Gastroesophageal sphincter (tissue), 4 donors: Measurements from ENCODE around the gene SLC30A5. TPM values are rescaled to one million over a fixed set of nuclear protein-coding genes. Genes with fewer than 3 reads are reported as not detected.

ENCODE experiments used
- ATAC-seq: fragments of 150-250 bp; one replicate; pipeline ENCODE4 v1.9.1; 2016; ENCODE audit warnings: mild to moderate bottlenecking, moderate library complexity
- H3K27ac ChIP-seq, 4 donors: fragments of 200-600 bp; sonication (generic) in 3 of 4; 1 replicate in 3 of 4; 2 replicates in 1 of 4; pipeline ENCODE4 v1.5.1; 2016 to 2019
- H3K27me3 ChIP-seq: fragments of 200-600 bp; sonication (generic); one replicate; pipeline ENCODE4 v1.5.1; 2019
- H3K36me3 ChIP-seq, 2 donors: fragments of 200-600 bp; sonication (generic); one replicate each; pipeline ENCODE4 v1.5.1; 2019; ENCODE audit warnings: control low read depth in 1 of 2
- H3K4me1 ChIP-seq, 3 donors: fragments of 200-600 bp; sonication (generic); 1 replicate in 2 of 3; 2 replicates in 1 of 3; pipeline ENCODE4 v1.5.1; 2016 to 2019; ENCODE audit warnings: control low read depth in 2 of 3
- H3K4me3 ChIP-seq, 2 donors: fragments of 200-600 bp; sonication (generic); one replicate each; pipeline ENCODE4 v1.5.1; 2019; ENCODE audit warnings: mild to moderate bottlenecking in 1 of 2, moderate library complexity in 1 of 2
- H3K9me3 ChIP-seq, 3 donors: fragments of 200-600 bp; sonication (generic); one replicate each; pipeline ENCODE4 v1.5.1; 2017 to 2019; ENCODE audit warnings: control low read depth in 2 of 3
- CTCF ChIP-seq, 4 experiments: fragments of 200-600 bp in 2 of 4; fragments of 450-650 bp in 2 of 4; sonication (generic) in 1 of 4; IDR thresholded peaks; one replicate each; pipeline ENCODE4 v1.5.1; 2017 to 2019; ENCODE audit warnings: antibody characterized with exemption in 4 of 4, mild to moderate bottlenecking in 2 of 4, moderate library complexity in 2 of 4
- EP300 ChIP-seq: sonication (generic); formaldehyde crosslinking; IDR thresholded peaks from one replicate; pipeline ENCODE4 v1.6.1; 2017; ENCODE audit warnings: antibody characterized with exemption, mild to moderate bottlenecking
- POLR2A ChIP-seq, 2 donors: fragments of 450-650 bp; IDR thresholded peaks; one replicate each; pipeline ENCODE4 v1.6.1; 2017; ENCODE audit warnings: antibody characterized with exemption in 2 of 2, mild to moderate bottlenecking in 2 of 2, moderate library complexity in 1 of 2
- POLR2AphosphoS5 ChIP-seq: sonication (generic); formaldehyde crosslinking; IDR thresholded peaks from one replicate; pipeline ENCODE4 v1.6.1; 2017; ENCODE audit warnings: antibody characterized with exemption
- WGBS, 2 donors: methylation state at CpG; one replicate each; pipeline ENCODE4 v1.1.5; 2018; ENCODE audit warnings: low coverage in 1 of 2; 5-methylcytosine and 5-hydroxymethylcytosine counted together
- total RNA-seq, 4 donors: library from RNA; depleted of rRNA; stranded (reverse); fragments of >200 nt; gene quantifications; one replicate each; pipeline ENCODE4 v1.1.0, GENCODE V29; 2016

Gene SLC30A5
- total RNA-seq, 4 donors from 2014 or later, result 33.7 to 48.1 (median 36.1) TPM

DNA sequence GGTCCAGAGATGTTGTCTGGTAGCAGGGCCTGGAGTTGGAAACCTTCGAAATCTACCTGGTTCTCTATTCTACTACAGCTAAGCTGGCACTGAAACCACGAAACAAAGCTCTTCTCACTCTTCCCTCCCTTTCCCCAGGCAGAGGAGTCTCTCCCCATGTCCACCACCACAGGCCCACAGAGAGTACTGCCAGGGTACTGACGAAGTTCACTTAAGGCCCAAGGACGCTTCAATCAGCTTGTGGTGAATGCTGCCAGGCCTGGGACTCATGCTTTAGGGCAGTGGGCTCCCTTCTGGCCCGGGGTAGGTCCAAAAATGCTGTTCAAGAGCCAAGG lies 55.8 kb downstream of the SLC30A5 start:
- no peak overlapping the region for H3K4me3 ChIP-seq
- H3K27ac ChIP-seq, result no peak overlapping the region
- TF ChIP-seq CTCF (IDR thresholded peaks at IDR 0.05) (no peak), POLR2AphosphoS5 (no peak), EP300 (no peak), POLR2A (IDR thresholded peaks at IDR 0.05) (no peak)
- no peaks in the 10 kb centered on the region for H3K27me3 ChIP-seq
- no peaks in the 10 kb centered on the region for H3K36me3 ChIP-seq
- no peaks in the 10 kb centered on the region for H3K9me3 ChIP-seq
- no peak for ATAC-seq
- WGBS, 2 donors, result 90 to 100% methylated on average over 1 to 3 of the region's 5 CpGs
- no peaks in the 10 kb centered on the region for H3K4me1 ChIP-seq

DNA sequence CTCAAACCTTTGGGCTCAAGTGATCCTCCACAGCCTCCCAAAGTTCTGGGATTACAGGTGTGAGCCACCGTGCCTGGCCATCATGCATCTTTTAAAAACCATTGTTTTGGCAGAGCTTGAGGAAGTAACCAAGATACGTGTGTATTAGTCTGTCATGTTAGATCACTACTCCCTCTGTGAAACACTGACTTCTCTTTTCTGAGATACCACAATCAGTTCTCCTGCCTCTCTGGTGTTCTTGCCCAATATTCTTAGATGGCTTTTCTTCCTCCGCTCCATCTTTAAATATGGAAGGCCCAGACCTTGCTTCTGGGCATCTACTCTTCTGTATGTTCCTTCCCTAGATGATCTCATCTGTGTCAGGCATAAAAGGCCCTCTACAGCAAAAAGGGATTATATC lies 58.9 kb downstream of the SLC30A5 start:
- 62 to 77% methylated on average over 2 to 3 of the region's 3 CpGs for WGBS, 2 donors
- Histone ChIP-seq H3K4me1 (no peaks in the 10 kb centered on the region), H3K36me3 (no peaks in the 10 kb centered on the region), H3K27me3 (no peaks in the 10 kb centered on the region), H3K4me3 (no peak overlapping the region), H3K9me3 (no peaks in the 10 kb centered on the region), H3K27ac (no peak overlapping the region)
- no peak for ATAC-seq
- TF ChIP-seq CTCF (IDR thresholded peaks at IDR 0.05) (no peak), POLR2AphosphoS5 (no peak), EP300 (no peak), POLR2A (IDR thresholded peaks at IDR 0.05) (no peak)

DNA sequence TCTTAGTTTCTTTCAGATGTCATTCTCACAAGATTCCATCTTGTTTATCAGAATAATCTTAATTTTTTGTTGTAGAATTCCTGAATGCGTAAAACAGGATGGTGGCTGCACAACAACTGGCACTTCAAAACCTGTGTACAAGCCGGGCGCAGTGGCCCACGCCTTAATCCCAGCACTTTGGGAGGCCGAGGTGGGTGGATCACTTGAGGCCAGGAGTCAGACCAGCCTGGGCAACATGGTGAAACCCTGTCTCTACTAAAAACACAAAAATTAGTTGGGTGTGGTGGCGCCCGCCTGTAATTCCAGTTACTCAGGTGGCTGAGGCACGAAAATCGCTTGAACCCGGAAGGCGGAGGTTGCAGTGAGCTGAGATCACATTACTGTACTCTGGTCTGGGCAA lies 62.6 kb downstream of the SLC30A5 start:
- WGBS, 2 donors, result 91 to 97% methylated on average over 6 to 8 of the region's 11 CpGs

DNA sequence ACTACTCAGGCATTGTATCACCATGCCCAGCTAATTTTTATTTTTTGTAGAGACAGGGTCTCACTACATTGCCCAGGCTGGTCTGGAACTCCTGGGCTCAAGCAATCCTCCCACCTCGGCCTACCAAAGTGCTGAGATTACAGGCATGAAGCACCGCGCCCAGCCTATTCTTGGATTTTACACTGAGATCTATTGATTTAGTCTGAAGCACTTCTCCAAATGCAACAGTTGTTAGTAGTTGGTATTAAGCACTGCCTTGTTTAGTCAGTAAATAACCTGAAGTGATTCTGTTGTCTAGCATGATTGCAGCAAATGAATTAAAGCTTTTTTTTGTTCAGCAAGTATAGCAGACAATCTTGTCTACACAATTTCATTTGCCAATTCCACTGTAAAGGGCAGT lies 64.2 kb downstream of the SLC30A5 start:
- no peaks in the 10 kb centered on the region for H3K4me1 ChIP-seq
- no peak overlapping the region for H3K4me3 ChIP-seq
- WGBS, 2 donors, result 82 to 90% methylated on average over 2 to 3 of the region's 3 CpGs
- no peak for ATAC-seq
- H3K27ac ChIP-seq, result no peak overlapping the region
- H3K9me3 ChIP-seq, result no peaks in the 10 kb centered on the region
- no peaks in the 10 kb centered on the region for H3K27me3 ChIP-seq
- TF ChIP-seq CTCF (IDR thresholded peaks at IDR 0.05) (no peak), POLR2AphosphoS5 (no peak), EP300 (no peak), POLR2A (IDR thresholded peaks at IDR 0.05) (no peak)
- no peaks in the 10 kb centered on the region for H3K36me3 ChIP-seq

More for the DNA sequence above, 62.6 kb downstream of the SLC30A5 start:
- H3K9me3 ChIP-seq, result no peaks in the 10 kb centered on the region
- no peaks in the 10 kb centered on the region for H3K4me1 ChIP-seq
- no peak overlapping the region for H3K27ac ChIP-seq
- no peaks in the 10 kb centered on the region for H3K36me3 ChIP-seq
- no peaks in the 10 kb centered on the region for H3K27me3 ChIP-seq
- TF ChIP-seq POLR2A (IDR thresholded peaks at IDR 0.05) (no peak), EP300 (no peak), CTCF (IDR thresholded peaks at IDR 0.05) (no peak), POLR2AphosphoS5 (no peak)
- no peak for ATAC-seq
- no peak overlapping the region for H3K4me3 ChIP-seq

GRCh38 chr5:69160651-69161050 lies 66.8 kb downstream of the SLC30A5 start:
- no peak for TF ChIP-seq POLR2A (IDR thresholded peaks at IDR 0.05)
- no peak for TF ChIP-seq POLR2AphosphoS5
- no peak for TF ChIP-seq EP300
- TF ChIP-seq CTCF (IDR thresholded peaks at IDR 0.05), result no peak
- no peak for ATAC-seq
- 88 to 97% methylated on average over 9 to 12 of the region's 16 CpGs for WGBS, 2 donors
- Histone ChIP-seq H3K4me1 (no peaks in the 10 kb centered on the region), H3K27me3 (no peaks in the 10 kb centered on the region), H3K9me3 (no peaks in the 10 kb centered on the region), H3K4me3 (no peak overlapping the region), H3K36me3 (no peaks in the 10 kb centered on the region), H3K27ac (no peak overlapping the region)
